ENCODE results near the gene CD274. TPM values are rescaled to one million over a fixed set of nuclear protein-coding genes. Genes with fewer than 3 reads are reported as not detected.
A peak's percentile ranks its signal among the peaks of the same experiment; 100 is the strongest.

Gene CD274
- total and polyA plus RNA-seq, 2 donors (not counting 1 experiment from before 2014, with no cell fraction given) = 3.1 to 3.3 TPM

GRCh38 chr9:5435912-5436311, 14.4 kb upstream of the CD274 start:
- no peak for TF ChIP-seq EZH2 (IDR thresholded peaks at IDR 0.05; ENCODE audit: low read length, missing control alignments)
- TF ChIP-seq, protein P1, sequence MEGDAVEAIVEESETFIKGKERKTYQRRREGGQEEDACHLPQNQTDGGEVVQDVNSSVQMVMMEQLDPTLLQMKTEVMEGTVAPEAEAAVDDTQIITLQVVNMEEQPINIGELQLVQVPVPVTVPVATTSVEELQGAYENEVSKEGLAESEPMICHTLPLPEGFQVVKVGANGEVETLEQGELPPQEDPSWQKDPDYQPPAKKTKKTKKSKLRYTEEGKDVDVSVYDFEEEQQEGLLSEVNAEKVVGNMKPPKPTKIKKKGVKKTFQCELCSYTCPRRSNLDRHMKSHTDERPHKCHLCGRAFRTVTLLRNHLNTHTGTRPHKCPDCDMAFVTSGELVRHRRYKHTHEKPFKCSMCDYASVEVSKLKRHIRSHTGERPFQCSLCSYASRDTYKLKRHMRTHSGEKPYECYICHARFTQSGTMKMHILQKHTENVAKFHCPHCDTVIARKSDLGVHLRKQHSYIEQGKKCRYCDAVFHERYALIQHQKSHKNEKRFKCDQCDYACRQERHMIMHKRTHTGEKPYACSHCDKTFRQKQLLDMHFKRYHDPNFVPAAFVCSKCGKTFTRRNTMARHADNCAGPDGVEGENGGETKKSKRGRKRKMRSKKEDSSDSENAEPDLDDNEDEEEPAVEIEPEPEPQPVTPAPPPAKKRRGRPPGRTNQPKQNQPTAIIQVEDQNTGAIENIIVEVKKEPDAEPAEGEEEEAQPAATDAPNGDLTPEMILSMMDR (conservative IDR thresholded peaks at IDR 0.05 in 1 of 2, IDR thresholded peaks at IDR 0.05 in 1 of 2; ENCODE audit: low read depth in 1 of 2, low read length in 2 of 2) = no peak

DNA sequence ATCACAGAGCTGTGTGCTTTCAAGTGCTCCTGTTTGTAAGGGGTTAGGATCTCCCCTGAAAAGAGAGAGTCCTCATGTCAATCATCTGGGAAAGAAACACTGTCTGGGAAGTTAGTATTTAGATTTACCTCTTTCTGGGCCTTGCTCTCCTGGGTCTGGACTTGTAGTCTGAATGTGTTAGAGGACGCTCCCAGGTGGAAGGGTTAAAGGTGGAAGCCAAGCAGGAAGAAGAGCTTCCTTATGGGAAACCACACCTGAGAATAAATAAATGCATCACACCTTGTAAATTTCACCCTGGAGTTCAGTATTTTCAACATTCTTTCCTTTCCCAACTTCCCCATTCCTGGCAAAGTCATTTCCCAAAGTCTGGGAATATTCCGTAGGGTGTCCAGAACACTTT, 13.9 kb upstream of the CD274 start:
- peak overlapping the region in 3 of 4 experiments; percentile 41 to 83 (median 77) for H3K4me3 ChIP-seq (replicated peaks in 1 of 4; ENCODE audit: control extremely low read depth in 1 of 4, insufficient read depth in 1 of 4, low read depth in 3 of 4, low read length in 4 of 4)
- H3K9me3 ChIP-seq (ENCODE audit: control insufficient read depth, insufficient read depth, low read depth, low read length) = no peaks in the 10 kb centered on the region
- no peaks in the 10 kb centered on the region for H3K79me2 ChIP-seq (ENCODE audit: control insufficient read depth, insufficient read depth, low read length)
- H3K27ac ChIP-seq (ENCODE audit: insufficient read depth, low read length) = no peak overlapping the region
- no peak overlapping the region for H3K9ac ChIP-seq (ENCODE audit: insufficient read depth, low read length)
- H3K4me1 ChIP-seq (ENCODE audit: control insufficient read depth, extremely low read depth, insufficient read depth, low read length) = peaks cover 5% of the 10 kb centered on the region
- TF ChIP-seq EZH2 (IDR thresholded peaks at IDR 0.05; ENCODE audit: low read length, missing control alignments) = no peak
- TF ChIP-seq, protein P1 (conservative IDR thresholded peaks at IDR 0.05 in 1 of 2, IDR thresholded peaks at IDR 0.05 in 1 of 2; ENCODE audit: low read depth in 1 of 2, low read length in 2 of 2) = no peak
- no peaks in the 10 kb centered on the region for H4K20me1 ChIP-seq (ENCODE audit: control insufficient read depth, extremely low read depth, insufficient read depth, low read length)
- no peaks in the 10 kb centered on the region for H3K27me3 ChIP-seq (ENCODE audit: control insufficient read depth, insufficient read depth, low read length)
- peak overlapping the region; percentile 52 for H3K4me2 ChIP-seq (ENCODE audit: extremely low read depth, insufficient read depth, low read length)
- H3K36me3 ChIP-seq (ENCODE audit: control insufficient read depth, insufficient read depth, low read length) = no peaks in the 10 kb centered on the region
- DNase-seq (ENCODE audit: low read depth in 2 of 2) = no peak
- H2AFZ ChIP-seq (ENCODE audit: low read length) = no peak overlapping the region

More at GRCh38 chr9:5435912-5436311, 14.4 kb upstream of the CD274 start:
- no peaks in the 10 kb centered on the region for H3K36me3 ChIP-seq (ENCODE audit: control insufficient read depth, insufficient read depth, low read length)
- H3K27me3 ChIP-seq (ENCODE audit: control insufficient read depth, insufficient read depth, low read length) = no peaks in the 10 kb centered on the region
- no peaks in the 10 kb centered on the region for H3K79me2 ChIP-seq (ENCODE audit: control insufficient read depth, insufficient read depth, low read length)
- no peak overlapping the region for H3K4me3 ChIP-seq (replicated peaks in 1 of 4; ENCODE audit: control extremely low read depth in 1 of 4, insufficient read depth in 1 of 4, low read depth in 3 of 4, low read length in 4 of 4)
- DNase-seq (ENCODE audit: low read depth in 2 of 2) = peak in 1 of 2 donors; percentile 26
- no peak overlapping the region for H2AFZ ChIP-seq (ENCODE audit: low read length)
- H3K9ac ChIP-seq (ENCODE audit: insufficient read depth, low read length) = no peak overlapping the region
- no peak overlapping the region for H3K4me2 ChIP-seq (ENCODE audit: extremely low read depth, insufficient read depth, low read length)
- H4K20me1 ChIP-seq (ENCODE audit: control insufficient read depth, extremely low read depth, insufficient read depth, low read length) = no peaks in the 10 kb centered on the region
- H3K9me3 ChIP-seq (ENCODE audit: control insufficient read depth, insufficient read depth, low read depth, low read length) = no peaks in the 10 kb centered on the region
- H3K4me1 ChIP-seq (ENCODE audit: control insufficient read depth, extremely low read depth, insufficient read depth, low read length) = peaks cover 5% of the 10 kb centered on the region
- no peak overlapping the region for H3K27ac ChIP-seq (ENCODE audit: insufficient read depth, low read length)

- no peaks in the 10 kb centered on the region for H3K27me3 ChIP-seq (ENCODE audit: control insufficient read depth, insufficient read depth, low read length)
- peak; percentile 91 to 93 for DNase-seq (ENCODE audit: low read depth in 2 of 2)
- peak within 1 kb of the TSS; percentile 92 for H3K4me2 ChIP-seq (ENCODE audit: extremely low read depth, insufficient read depth, low read length)
- H3K9ac ChIP-seq (ENCODE audit: insufficient read depth, low read length) = peak within 1 kb of the TSS; percentile 76
- H3K4me3 ChIP-seq (replicated peaks in 1 of 4; ENCODE audit: control extremely low read depth in 1 of 4, insufficient read depth in 1 of 4, low read depth in 3 of 4, low read length in 4 of 4) = peak within 1 kb of the TSS; percentile 41 to 83 (median 71)
- H3K27ac ChIP-seq (ENCODE audit: insufficient read depth, low read length) = peak within 1 kb of the TSS; percentile 79
- H3K36me3 ChIP-seq (ENCODE audit: control insufficient read depth, insufficient read depth, low read length) = no peaks in the 10 kb centered on the region
- H3K4me1 ChIP-seq (ENCODE audit: control insufficient read depth, extremely low read depth, insufficient read depth, low read length) = peaks cover 5% of the 10 kb centered on the region
- no peaks in the 10 kb centered on the region for H3K79me2 ChIP-seq (ENCODE audit: control insufficient read depth, insufficient read depth, low read length)
- no peaks in the 10 kb centered on the region for H3K9me3 ChIP-seq (ENCODE audit: control insufficient read depth, insufficient read depth, low read depth, low read length)
- H2AFZ ChIP-seq (ENCODE audit: low read length) = peak within 1 kb of the TSS; percentile 86
- no peaks in the 10 kb centered on the region for H4K20me1 ChIP-seq (ENCODE audit: control insufficient read depth, extremely low read depth, insufficient read depth, low read length)
- no peak for TF ChIP-seq EZH2 (IDR thresholded peaks at IDR 0.05; ENCODE audit: low read length, missing control alignments)
- TF ChIP-seq, protein P1 (conservative IDR thresholded peaks at IDR 0.05 in 1 of 2, IDR thresholded peaks at IDR 0.05 in 1 of 2; ENCODE audit: low read depth in 1 of 2, low read length in 2 of 2) = peak; percentile 5 to 9
Observed at GRCh38 chr9:5437254-5438216, 12.8 kb upstream of the CD274 start, which contains the start of gene PLGRKT. Gene PLGRKT (minus strand): TSS chr9:5437925. CDS start chr9:5431977, 5,948 bp downstream.

Measured in fibroblast of lung (primary cell).